Left ventricle myocardium inferior (tissue), 1 donor: ENCODE data around the gene WDR55. TPM values are rescaled to one million over a fixed set of nuclear protein-coding genes. Genes with fewer than 3 reads are reported as not detected.
A peak's percentile ranks its signal among the peaks of the same experiment; 100 is the strongest.
"Not testable (repeated sequence)": the region's sequence is repeated elsewhere in the genome, so short reads cannot be mapped to it uniquely, and the experiment has no call there.

Experiments
- DNase-seq: peaks from one replicate; pipeline ENCODE4 v3.0.0-alpha.2; 2020
- H3K27ac ChIP-seq: fragments of 200-600 bp; replicated peaks from 2 replicates; pipeline ENCODE4 v1.8.0; 2021
- H3K27me3 ChIP-seq: fragments of 200-600 bp; 2 replicates; pipeline ENCODE4 v1.8.0; 2021; ENCODE audit warnings: low read depth
- H3K36me3 ChIP-seq: fragments of 200-600 bp; 2 replicates; pipeline ENCODE4 v1.8.0; 2021
- H3K4me1 ChIP-seq: fragments of 200-600 bp; 2 replicates; pipeline ENCODE4 v1.8.0; 2021
- H3K4me3 ChIP-seq: fragments of 200-600 bp; 2 replicates; pipeline ENCODE4 v1.8.0; 2021; ENCODE audit warnings: mild to moderate bottlenecking, moderate library complexity
- H3K9me3 ChIP-seq: fragments of 200-600 bp; replicated peaks from 2 replicates; pipeline ENCODE4 v1.8.0; 2021
- intact Hi-C: fragments of 100-400 bp; cut with micrococcal nuclease; formaldehyde crosslinking; loops from one replicate; pipeline ENCODE4 v1.11.0; 2022
- total RNA-seq: library from RNA; stranded (reverse); fragmentation: NEBNext Ultra II Directional; extraction: Animal tissue kit (Norgen Biotek cat#: 25700); gene quantifications from one replicate; pipeline ENCODE4 v1.2.1, GENCODE V29; 2021
- TF ChIP-seq, protein P1 (sequence below): fragments of 200-600 bp; IDR thresholded peaks from 2 replicates; pipeline ENCODE4 v1.8.0; 2021; ENCODE audit warnings: antibody characterized with exemption, mild to moderate bottlenecking, borderline replicate concordance
- donor health status: DM: no; HTN: yes; CAD: no; lungs with severe emphysema.

Gene WDR55
- total RNA-seq, 1 donor from 2014 or later, result 11.4 TPM

GRCh38 chr5:140710899-140711552 is 46.3 kb downstream of the WDR55 start:
- TF ChIP-seq, protein P1, sequence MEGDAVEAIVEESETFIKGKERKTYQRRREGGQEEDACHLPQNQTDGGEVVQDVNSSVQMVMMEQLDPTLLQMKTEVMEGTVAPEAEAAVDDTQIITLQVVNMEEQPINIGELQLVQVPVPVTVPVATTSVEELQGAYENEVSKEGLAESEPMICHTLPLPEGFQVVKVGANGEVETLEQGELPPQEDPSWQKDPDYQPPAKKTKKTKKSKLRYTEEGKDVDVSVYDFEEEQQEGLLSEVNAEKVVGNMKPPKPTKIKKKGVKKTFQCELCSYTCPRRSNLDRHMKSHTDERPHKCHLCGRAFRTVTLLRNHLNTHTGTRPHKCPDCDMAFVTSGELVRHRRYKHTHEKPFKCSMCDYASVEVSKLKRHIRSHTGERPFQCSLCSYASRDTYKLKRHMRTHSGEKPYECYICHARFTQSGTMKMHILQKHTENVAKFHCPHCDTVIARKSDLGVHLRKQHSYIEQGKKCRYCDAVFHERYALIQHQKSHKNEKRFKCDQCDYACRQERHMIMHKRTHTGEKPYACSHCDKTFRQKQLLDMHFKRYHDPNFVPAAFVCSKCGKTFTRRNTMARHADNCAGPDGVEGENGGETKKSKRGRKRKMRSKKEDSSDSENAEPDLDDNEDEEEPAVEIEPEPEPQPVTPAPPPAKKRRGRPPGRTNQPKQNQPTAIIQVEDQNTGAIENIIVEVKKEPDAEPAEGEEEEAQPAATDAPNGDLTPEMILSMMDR, result no peak
- intact Hi-C loops, result no loop called here
- peak; percentile 82 for DNase-seq

GRCh38 chr5:140711794-140712193 is 47.1 kb downstream of the WDR55 start:
- TF ChIP-seq, protein P1, result no peak

More at GRCh38 chr5:140710899-140711552, 46.3 kb downstream of the WDR55 start:
- Histone ChIP-seq H3K4me1 (peaks cover 4% of the 10 kb centered on the region), H3K4me3 (peak overlapping the region; percentile 67), H3K27ac (peak overlapping the region; percentile 86), H3K36me3 (peaks cover 15% of the 10 kb centered on the region), H3K9me3 (no peaks in the 10 kb centered on the region), H3K27me3 (no peaks in the 10 kb centered on the region)

GRCh38 chr5:140713562-140714094 is 48.9 kb downstream of the WDR55 start:
- Histone ChIP-seq H3K4me1 (peaks cover 4% of the 10 kb centered on the region), H3K4me3 (no peak overlapping the region), H3K27ac (no peak overlapping the region), H3K9me3 (no peaks in the 10 kb centered on the region), H3K27me3 (no peaks in the 10 kb centered on the region), H3K36me3 (no peaks in the 10 kb centered on the region)
- intact Hi-C loops, result no loop called here
- no peak for DNase-seq
- TF ChIP-seq, protein P1, result no peak

More at GRCh38 chr5:140711794-140712193, 47.1 kb downstream of the WDR55 start:
- Histone ChIP-seq H3K9me3 (no peaks in the 10 kb centered on the region), H3K27ac (peak overlapping the region; percentile 86), H3K4me1 (peaks cover 4% of the 10 kb centered on the region), H3K36me3 (peaks cover 9% of the 10 kb centered on the region), H3K27me3 (no peaks in the 10 kb centered on the region), H3K4me3 (peak overlapping the region; percentile 67)
- intact Hi-C loops, result no loop called here
- DNase-seq, result no peak

DNA sequence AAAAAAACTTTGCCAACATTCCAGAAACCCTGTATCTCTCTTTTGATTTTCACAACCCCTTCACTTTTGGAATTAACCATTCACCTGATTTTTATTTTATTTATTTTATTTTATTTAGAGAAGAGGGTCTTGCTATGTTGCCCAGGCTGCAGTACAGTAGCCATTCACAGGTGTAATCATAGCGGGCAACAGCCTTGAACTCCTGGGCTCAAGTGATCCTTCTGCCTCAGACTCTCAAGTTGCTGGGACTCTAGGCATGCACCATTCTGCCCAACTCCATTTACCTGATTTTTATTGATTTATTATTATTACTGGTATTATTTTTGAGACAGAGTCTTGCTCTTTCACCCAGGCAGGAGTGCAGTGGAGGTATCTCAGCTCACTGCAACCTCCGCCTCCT is 51.5 kb downstream of the WDR55 start:
- DNase-seq, H3K27me3 ChIP-seq, H3K27ac ChIP-seq, H3K9me3 ChIP-seq, H3K36me3 ChIP-seq, H3K4me3 ChIP-seq, H3K4me1 ChIP-seq, intact Hi-C loops: not testable (repeated sequence)

GRCh38 chr5:140718266-140718592 is 53.5 kb downstream of the WDR55 start:
- no peak overlapping the region for H3K4me3 ChIP-seq
- intact Hi-C loops, result no loop called here

GRCh38 chr5:140720738-140721137 is 56.0 kb downstream of the WDR55 start:
- not testable (repeated sequence) for H3K4me1 ChIP-seq, H3K36me3 ChIP-seq, H3K9me3 ChIP-seq, DNase-seq, H3K27ac ChIP-seq, H3K4me3 ChIP-seq
- intact Hi-C loops, result loop anchor here (10.0 kb wide), 1 partner anchor 346 kb away; no protein-coding TSS in a partner anchor
- peaks cover 17% of the 10 kb centered on the region for H3K27me3 ChIP-seq

More at GRCh38 chr5:140718266-140718592, 53.5 kb downstream of the WDR55 start:
- TF ChIP-seq, protein P1, result no peak
- Histone ChIP-seq H3K36me3 (no peaks in the 10 kb centered on the region), H3K4me1 (no peaks in the 10 kb centered on the region), H3K27me3 (peaks cover 7% of the 10 kb centered on the region), H3K27ac (no peak overlapping the region), H3K9me3 (no peaks in the 10 kb centered on the region)
- DNase-seq, result no peak

DNA sequence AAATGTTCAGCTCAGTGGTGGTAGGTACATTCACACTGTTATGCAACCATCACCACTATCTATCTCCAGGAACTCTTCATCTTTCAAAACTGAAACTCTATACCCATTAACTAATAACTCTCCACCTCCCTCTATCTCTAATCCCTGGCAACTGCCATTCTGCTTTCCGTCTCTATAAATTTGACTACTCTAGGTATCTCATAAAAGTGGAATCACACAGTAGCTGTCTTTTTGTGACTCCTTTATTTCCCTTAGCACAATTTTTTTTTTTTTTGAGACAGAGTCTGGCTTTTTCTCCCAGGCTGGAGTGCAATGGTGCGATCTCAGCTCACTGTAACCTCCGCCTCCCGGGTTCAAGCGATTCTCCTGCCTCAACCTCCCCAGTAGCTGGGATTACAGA is 56.7 kb downstream of the WDR55 start:
- H3K27me3 ChIP-seq, result peaks cover 22% of the 10 kb centered on the region
- DNase-seq, H3K27ac ChIP-seq, H3K4me1 ChIP-seq, H3K9me3 ChIP-seq, H3K36me3 ChIP-seq, H3K4me3 ChIP-seq: not testable (repeated sequence)
- intact Hi-C loops, result loop anchor here (10.0 kb wide), 1 partner anchor 347 kb away; no protein-coding TSS in a partner anchor
